HEK293T (cell line): ENCODE results near the gene GTF3C1.

Experiments used
- NFRKB ChIP-seq: fragments of 450-650 bp; IDR thresholded peaks from 2 replicates; pipeline ENCODE4 v1.6.1; 2016; ENCODE audit warnings: mild to moderate bottlenecking, moderate library complexity
- SP1 ChIP-seq: fragments of 450-650 bp; IDR thresholded peaks from 2 replicates; pipeline ENCODE4 v1.6.1; 2017

DNA sequence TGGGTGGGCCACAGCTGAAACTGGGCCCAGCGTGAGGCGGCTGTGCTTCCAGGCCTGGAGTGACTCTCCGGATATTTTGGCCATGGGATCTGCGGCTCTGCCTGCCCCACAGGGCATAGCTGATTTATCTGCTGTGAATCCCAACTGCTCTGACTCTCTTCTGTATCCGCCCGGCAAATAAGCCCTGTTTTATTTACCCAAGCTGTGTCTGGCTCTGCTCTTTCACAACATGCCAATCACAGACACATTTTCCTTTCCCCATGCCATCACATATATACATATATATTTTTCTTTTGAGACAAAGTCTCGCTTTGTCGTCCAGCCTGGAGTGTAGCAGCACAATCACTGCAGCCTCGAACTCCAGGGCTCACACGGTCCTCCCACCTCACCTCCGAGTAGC lies 33.3 kb downstream of the GTF3C1 start:
- TF ChIP-seq SP1, result no peak
- no peak for TF ChIP-seq NFRKB
